ENCODE data around the gene MTUS2.

The MTUS2 gene

GRCh38 chr13:28837111-28837510, 17.0 kb downstream of the MTUS2 start:
- no peak overlapping the region for H3K27ac Mint-ChIP-seq
- no peaks in the 10 kb centered on the region for H3K36me3 Mint-ChIP-seq
- ATAC-seq: no peak
- H3K4me1 Mint-ChIP-seq: no peaks in the 10 kb centered on the region
- no peak overlapping the region for H3K4me3 Mint-ChIP-seq
- peaks cover 9% of the 10 kb centered on the region for H3K27me3 Mint-ChIP-seq
- H3K9me3 Mint-ChIP-seq: no peaks in the 10 kb centered on the region

- Mint-ChIP-seq H3K36me3 (no peaks in the 10 kb centered on the region), H3K4me1 (no peaks in the 10 kb centered on the region)
Observed at GRCh38 chr13:28843639-28844038, 23.5 kb downstream of the MTUS2 start.

GRCh38 chr13:28849441-28849840, 29.3 kb downstream of the MTUS2 start:
- no peaks in the 10 kb centered on the region for H3K27me3 Mint-ChIP-seq
- H3K9me3 Mint-ChIP-seq: no peaks in the 10 kb centered on the region
- no peak for ATAC-seq
- H3K4me3 Mint-ChIP-seq: no peak overlapping the region
- no peak overlapping the region for H3K27ac Mint-ChIP-seq
- no peaks in the 10 kb centered on the region for H3K4me1 Mint-ChIP-seq
- H3K36me3 Mint-ChIP-seq: no peaks in the 10 kb centered on the region

More at GRCh38 chr13:28843639-28844038, 23.5 kb downstream of the MTUS2 start:
- Mint-ChIP-seq H3K27ac (no peak overlapping the region), H3K9me3 (no peaks in the 10 kb centered on the region), H3K27me3 (peaks cover 9% of the 10 kb centered on the region), H3K4me3 (no peak overlapping the region)
- no peak for ATAC-seq

- H3K36me3 Mint-ChIP-seq: no peaks in the 10 kb centered on the region
- no peak overlapping the region for H3K4me3 Mint-ChIP-seq
- no peak overlapping the region for H3K27ac Mint-ChIP-seq
- no peaks in the 10 kb centered on the region for H3K4me1 Mint-ChIP-seq
- no peak for ATAC-seq
- H3K9me3 Mint-ChIP-seq: peaks cover under 1% of the 10 kb centered on the region
- peaks cover 4% of the 10 kb centered on the region for H3K27me3 Mint-ChIP-seq
Observed at GRCh38 chr13:28850226-28850625, 30.1 kb downstream of the MTUS2 start.

GRCh38 chr13:28851422-28851821, 31.3 kb downstream of the MTUS2 start:
- Mint-ChIP-seq H3K27ac (no peak overlapping the region), H3K4me3 (no peak overlapping the region), H3K9me3 (peaks cover 7% of the 10 kb centered on the region), H3K27me3 (peaks cover 9% of the 10 kb centered on the region), H3K36me3 (no peaks in the 10 kb centered on the region), H3K4me1 (no peaks in the 10 kb centered on the region)
- ATAC-seq: no peak

GRCh38 chr13:28854657-28855056, 34.5 kb downstream of the MTUS2 start:
- H3K36me3 Mint-ChIP-seq: no peaks in the 10 kb centered on the region
- H3K9me3 Mint-ChIP-seq: peaks cover 7% of the 10 kb centered on the region
- no peak overlapping the region for H3K4me3 Mint-ChIP-seq
- H3K27me3 Mint-ChIP-seq: peaks cover 9% of the 10 kb centered on the region
- H3K27ac Mint-ChIP-seq: no peak overlapping the region
- no peak for ATAC-seq
- no peaks in the 10 kb centered on the region for H3K4me1 Mint-ChIP-seq

- Mint-ChIP-seq H3K27me3 (peaks cover 9% of the 10 kb centered on the region), H3K27ac (no peak overlapping the region), H3K4me1 (no peaks in the 10 kb centered on the region), H3K9me3 (peaks cover 7% of the 10 kb centered on the region), H3K4me3 (no peak overlapping the region), H3K36me3 (no peaks in the 10 kb centered on the region)
- no peak for ATAC-seq
Observed at GRCh38 chr13:28856287-28856686, 36.1 kb downstream of the MTUS2 start.

- H3K27ac Mint-ChIP-seq: no peak overlapping the region
- H3K4me1 Mint-ChIP-seq: no peaks in the 10 kb centered on the region
- H3K36me3 Mint-ChIP-seq: no peaks in the 10 kb centered on the region
- ATAC-seq: peak; percentile 54
- no peak overlapping the region for H3K4me3 Mint-ChIP-seq
- peaks cover 7% of the 10 kb centered on the region for H3K9me3 Mint-ChIP-seq
- H3K27me3 Mint-ChIP-seq: peaks cover 9% of the 10 kb centered on the region
Observed at GRCh38 chr13:28859069-28859468, 38.9 kb downstream of the MTUS2 start.

GRCh38 chr13:28859717-28860116, 39.6 kb downstream of the MTUS2 start:
- Mint-ChIP-seq H3K4me3 (no peak overlapping the region), H3K27ac (no peak overlapping the region), H3K4me1 (no peaks in the 10 kb centered on the region), H3K27me3 (peaks cover 9% of the 10 kb centered on the region), H3K36me3 (no peaks in the 10 kb centered on the region), H3K9me3 (peaks cover 7% of the 10 kb centered on the region)
- ATAC-seq: no peak

GRCh38 chr13:28864544-28864943, 44.4 kb downstream of the MTUS2 start:
- Mint-ChIP-seq H3K27me3 (peaks cover 12% of the 10 kb centered on the region), H3K36me3 (no peaks in the 10 kb centered on the region), H3K4me3 (no peak overlapping the region), H3K9me3 (no peaks in the 10 kb centered on the region), H3K27ac (no peak overlapping the region), H3K4me1 (no peaks in the 10 kb centered on the region)
- no peak for ATAC-seq

GRCh38 chr13:28865149-28865744, 45.1 kb downstream of the MTUS2 start:
- Mint-ChIP-seq H3K4me1 (no peaks in the 10 kb centered on the region), H3K4me3 (no peak overlapping the region), H3K9me3 (no peaks in the 10 kb centered on the region), H3K27ac (no peak overlapping the region), H3K36me3 (no peaks in the 10 kb centered on the region), H3K27me3 (peaks cover 13% of the 10 kb centered on the region)
- peak; percentile 6 for ATAC-seq

GRCh38 chr13:28865951-28866350, 45.8 kb downstream of the MTUS2 start:
- Mint-ChIP-seq H3K4me3 (no peak overlapping the region), H3K27ac (no peak overlapping the region), H3K4me1 (no peaks in the 10 kb centered on the region), H3K9me3 (no peaks in the 10 kb centered on the region), H3K36me3 (no peaks in the 10 kb centered on the region), H3K27me3 (peaks cover 20% of the 10 kb centered on the region)
- no peak for ATAC-seq

GRCh38 chr13:28866932-28867331, 46.8 kb downstream of the MTUS2 start:
- Mint-ChIP-seq H3K27me3 (peaks cover 24% of the 10 kb centered on the region), H3K36me3 (no peaks in the 10 kb centered on the region), H3K4me1 (no peaks in the 10 kb centered on the region)

GRCh38 chr13:28867564-28867963, 47.4 kb downstream of the MTUS2 start:
- Mint-ChIP-seq H3K9me3 (peaks cover 9% of the 10 kb centered on the region), H3K27ac (no peak overlapping the region), H3K4me3 (no peak overlapping the region), H3K4me1 (no peaks in the 10 kb centered on the region), H3K27me3 (peaks cover 24% of the 10 kb centered on the region), H3K36me3 (no peaks in the 10 kb centered on the region)
- no peak for ATAC-seq

More at GRCh38 chr13:28866932-28867331, 46.8 kb downstream of the MTUS2 start:
- Mint-ChIP-seq H3K27ac (no peak overlapping the region), H3K4me3 (no peak overlapping the region), H3K9me3 (peaks cover 4% of the 10 kb centered on the region)
- ATAC-seq: no peak

GRCh38 chr13:28872427-28873176, 52.5 kb downstream of the MTUS2 start:
- Mint-ChIP-seq H3K27ac (no peak overlapping the region), H3K4me1 (no peaks in the 10 kb centered on the region), H3K36me3 (no peaks in the 10 kb centered on the region), H3K9me3 (peaks cover 14% of the 10 kb centered on the region), H3K4me3 (no peak overlapping the region), H3K27me3 (peaks cover 24% of the 10 kb centered on the region)
- no peak for ATAC-seq

Measured in stimulated activated memory B cell treated with anti-CD40 and anti-IgM and Interleukin-4, amounts not matched to agents 10 μg/mL and 1 μg/mL and 100 μg/mL, for 72 hours (primary cell).